Prostate gland (tissue), 2 donors: ENCODE data around the gene PDZD11.
"Not testable (repeated sequence)": the region's sequence is repeated elsewhere in the genome, so short reads cannot be mapped to it uniquely, and the experiment has no call there.

Experiments used
- CTCF ChIP-seq, 4 experiments: fragments of 200-600 bp in 2 of 4; fragments of 450-650 bp in 2 of 4; sonication (generic) in 2 of 4; IDR thresholded peaks; 1 replicate in 3 of 4; 2 replicates in 1 of 4; pipeline ENCODE4 v1.5.1; 2016 to 2019; ENCODE audit warnings: antibody characterized with exemption in 4 of 4, mild to moderate bottlenecking in 2 of 4, moderate library complexity in 2 of 4
- POLR2A ChIP-seq: fragments of 450-650 bp; IDR thresholded peaks from one replicate; pipeline ENCODE4 v1.6.1; 2016; ENCODE audit warnings: antibody characterized with exemption, mild to moderate bottlenecking
- POLR2AphosphoS5 ChIP-seq: sonication (generic); formaldehyde crosslinking; IDR thresholded peaks from one replicate; pipeline ENCODE4 v1.6.1; 2017; ENCODE audit warnings: antibody characterized with exemption

DNA sequence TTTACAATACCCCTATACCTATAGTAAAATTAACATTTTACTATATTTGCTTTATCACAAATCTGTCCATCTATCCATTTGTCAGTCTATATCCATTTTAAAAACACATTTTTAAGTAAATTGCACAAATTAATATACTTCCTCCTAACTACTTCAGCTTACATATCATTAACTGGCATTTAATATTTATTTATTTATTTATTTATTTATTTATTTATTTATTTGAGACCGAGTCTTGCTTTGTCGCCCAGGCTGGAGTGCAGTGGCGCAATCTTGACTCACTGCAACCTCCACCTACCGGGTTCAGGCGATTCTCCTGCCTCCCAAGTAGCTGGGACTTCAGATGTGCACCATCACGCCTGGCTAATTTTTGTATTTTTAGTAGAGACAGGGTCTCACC is 33.9 kb upstream of the PDZD11 start:
- not testable (repeated sequence) for TF ChIP-seq CTCF (IDR thresholded peaks at IDR 0.05); POLR2A; POLR2AphosphoS5
